ENCODE results near the gene GTSE1.

The GTSE1 gene

DNA sequence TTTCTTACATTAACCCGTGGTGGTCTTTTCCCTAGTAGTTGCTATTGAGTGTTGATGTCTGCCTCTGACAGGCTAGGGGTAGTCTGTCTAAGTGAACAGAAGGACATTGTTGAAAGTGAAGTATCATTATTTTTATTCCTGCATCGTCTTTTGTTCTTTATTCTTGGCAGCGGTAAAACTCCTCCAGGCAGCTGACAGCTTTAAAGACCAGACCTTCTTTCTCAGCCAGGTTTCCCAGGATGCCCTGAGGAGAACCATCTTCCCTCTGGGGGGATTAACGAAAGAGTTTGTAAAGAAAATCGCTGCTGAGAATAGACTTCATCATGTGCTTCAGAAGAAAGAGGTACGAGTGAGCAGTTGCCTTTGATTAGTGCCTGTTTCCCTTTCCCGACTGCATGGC, 53.5 kb downstream of the GTSE1 start:
- H3K27ac ChIP-seq = no peak overlapping the region
- no peak for DNase-seq (ENCODE audit: low read depth, low spot score)

DNA sequence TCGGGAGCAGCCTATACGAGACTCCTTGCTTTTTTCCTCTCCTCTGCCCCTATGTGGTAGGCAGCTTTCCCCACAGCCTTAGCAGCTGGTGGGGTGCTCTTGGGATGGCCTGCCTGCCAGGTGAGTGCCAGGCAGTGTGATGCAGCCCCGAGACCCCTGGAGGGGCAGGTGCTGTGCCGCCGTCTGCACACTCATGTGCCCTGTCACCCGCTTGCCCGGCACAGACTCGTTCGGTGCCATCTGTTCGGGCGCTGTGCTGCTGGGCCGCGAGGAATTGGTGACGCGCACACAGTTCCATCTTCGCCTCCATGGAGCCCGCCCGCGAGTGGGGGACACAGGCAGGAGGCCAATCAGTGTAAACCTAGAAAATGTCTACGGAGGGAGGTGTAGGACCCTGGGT, 54.0 kb downstream of the GTSE1 start:
- no peak for DNase-seq (ENCODE audit: low read depth, low spot score)
- H3K27ac ChIP-seq = no peak overlapping the region

DNA sequence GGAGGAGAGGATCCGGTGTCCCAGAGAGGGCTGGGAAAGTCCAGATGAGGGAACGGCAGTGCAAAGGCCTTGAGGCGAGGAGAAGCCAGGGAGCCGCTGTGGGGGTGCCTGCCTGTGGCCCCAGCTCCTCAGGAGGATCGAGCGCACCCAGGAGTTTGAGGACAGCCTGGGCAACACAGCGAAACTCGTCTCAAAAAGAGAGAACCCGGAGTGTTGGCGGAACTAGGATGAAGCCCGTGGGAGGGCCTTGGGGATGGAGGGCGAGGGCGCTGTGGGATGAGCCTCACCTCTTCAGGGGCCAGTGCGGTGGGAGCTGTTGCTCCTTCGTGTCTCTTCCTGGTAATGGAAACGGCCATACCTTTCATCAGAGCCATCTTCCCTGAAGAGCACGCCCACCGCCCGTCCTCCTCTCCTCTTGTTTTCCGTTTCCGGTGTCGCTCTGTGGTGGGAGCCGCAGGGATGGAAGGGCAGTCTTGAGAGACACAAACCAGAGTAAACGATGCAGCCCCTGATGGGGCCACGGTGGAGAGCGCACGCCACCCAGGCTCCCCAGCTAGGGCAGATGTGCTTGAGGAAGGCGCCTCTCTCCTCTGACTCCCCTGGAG, 54.6 kb downstream of the GTSE1 start:
- H3K27ac ChIP-seq = no peak overlapping the region
- DNase-seq (ENCODE audit: low read depth, low spot score) = no peak

DNA sequence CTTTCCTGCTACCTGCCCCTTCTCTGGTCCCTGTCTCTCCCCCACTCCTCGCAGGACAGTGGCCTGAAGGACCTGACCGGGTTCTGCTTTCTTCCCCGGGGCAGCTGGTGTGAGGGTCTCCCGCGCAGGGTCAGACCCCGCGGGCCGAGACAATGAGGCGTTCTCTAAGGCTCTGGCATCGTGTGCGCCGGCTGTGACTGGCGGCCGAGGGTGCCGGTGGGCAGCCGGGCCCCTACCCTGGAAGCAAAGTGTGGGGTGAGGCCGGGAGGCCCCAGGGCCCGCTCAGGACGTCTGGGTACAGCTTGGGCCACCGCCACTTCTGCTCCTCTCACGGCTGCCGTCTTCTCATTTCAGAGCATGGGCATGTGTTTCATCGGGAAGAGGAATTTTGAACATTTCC, 55.1 kb downstream of the GTSE1 start:
- H3K27ac ChIP-seq = no peak overlapping the region
- no peak for DNase-seq (ENCODE audit: low read depth, low spot score)

DNA sequence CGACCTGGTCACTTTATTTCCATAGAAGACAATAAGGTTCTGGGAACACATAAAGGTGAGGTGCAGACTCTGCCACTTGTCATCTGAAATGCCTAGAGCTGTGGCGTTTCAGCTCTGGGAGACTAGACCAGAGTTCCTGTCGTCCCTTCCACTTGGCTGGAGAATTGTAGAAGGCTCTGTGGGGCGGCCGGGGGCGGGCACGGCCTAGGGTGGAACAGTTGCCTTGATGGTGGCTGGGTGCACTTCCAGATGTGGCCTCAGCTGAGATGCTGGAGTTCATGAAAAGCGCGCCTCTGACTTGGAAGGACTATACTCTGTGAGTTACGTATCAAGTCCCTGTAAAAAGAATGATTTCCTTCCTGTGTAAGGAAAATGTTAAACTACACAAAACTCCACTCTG, 55.6 kb downstream of the GTSE1 start:
- peak overlapping the region; percentile 14 for H3K27ac ChIP-seq
- DNase-seq (ENCODE audit: low read depth, low spot score) = no peak

DNA sequence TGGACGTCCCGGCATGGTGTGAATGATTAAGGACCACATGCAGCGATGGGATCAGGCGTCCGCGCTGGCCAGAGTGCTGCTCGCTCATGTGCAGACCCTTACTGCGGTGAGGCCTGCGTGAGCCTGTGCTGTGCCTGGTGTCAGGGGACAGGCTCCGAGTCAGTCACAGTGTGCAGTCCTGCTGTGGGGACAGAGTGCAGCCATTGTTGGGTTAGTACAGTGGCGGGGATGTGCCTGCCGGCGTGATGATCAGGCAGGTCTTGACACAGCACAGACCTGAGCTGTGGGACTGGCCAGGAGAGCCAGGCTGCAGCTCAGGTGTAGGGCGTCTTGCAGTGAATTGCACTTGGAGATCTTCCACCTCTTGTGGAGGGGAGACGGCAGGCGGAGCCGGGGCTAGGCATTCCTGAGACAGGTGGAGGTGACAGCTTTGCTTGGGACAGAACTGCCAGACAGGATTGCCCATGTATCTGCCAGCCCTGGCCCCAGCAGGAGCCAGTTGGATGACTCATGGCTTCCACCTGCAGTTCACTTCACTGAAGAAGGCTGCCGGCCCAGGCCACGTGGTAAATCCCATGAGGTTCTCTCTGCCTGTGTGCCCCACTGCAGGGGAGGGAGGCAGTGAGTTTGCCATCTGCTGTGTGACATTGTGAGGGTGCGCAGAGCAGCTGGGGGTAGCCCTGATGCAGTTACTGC, 56.2 kb downstream of the GTSE1 start:
- DNase-seq (ENCODE audit: low read depth, low spot score) = peak; percentile 63
- peak overlapping the region; percentile 14 for H3K27ac ChIP-seq

DNA sequence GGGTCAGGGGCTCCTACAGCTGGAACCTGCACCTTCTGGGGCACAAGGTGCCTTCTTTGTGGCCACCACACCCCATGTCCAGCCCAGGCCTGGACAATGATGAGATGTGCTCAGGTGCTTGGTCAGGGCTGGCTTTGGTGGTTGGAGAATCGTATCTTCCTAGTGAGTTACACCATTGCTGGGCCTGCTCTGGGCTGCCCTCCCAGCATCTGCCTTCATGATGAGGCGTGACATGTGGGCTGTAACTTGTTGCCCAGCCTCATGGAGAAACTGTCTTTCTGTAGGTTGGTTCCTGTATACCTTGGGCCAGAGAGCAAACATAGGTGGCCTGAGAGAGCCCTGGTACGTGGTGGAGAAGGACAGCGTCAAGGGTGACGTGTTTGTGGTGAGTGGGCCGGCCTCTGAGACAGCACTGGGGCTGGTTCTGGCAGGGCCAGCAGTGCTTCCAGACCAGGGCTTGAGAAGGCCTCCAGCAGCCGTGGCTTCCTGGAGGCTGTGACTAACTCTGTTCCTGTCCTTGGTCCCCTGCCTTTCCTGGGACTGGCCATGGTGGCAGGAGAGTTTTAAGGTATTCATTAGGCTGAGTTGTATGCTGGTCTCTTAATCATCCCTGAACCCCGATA, 56.9 kb downstream of the GTSE1 start:
- DNase-seq (ENCODE audit: low read depth, low spot score) = no peak
- peak overlapping the region; percentile 14 for H3K27ac ChIP-seq

DNA sequence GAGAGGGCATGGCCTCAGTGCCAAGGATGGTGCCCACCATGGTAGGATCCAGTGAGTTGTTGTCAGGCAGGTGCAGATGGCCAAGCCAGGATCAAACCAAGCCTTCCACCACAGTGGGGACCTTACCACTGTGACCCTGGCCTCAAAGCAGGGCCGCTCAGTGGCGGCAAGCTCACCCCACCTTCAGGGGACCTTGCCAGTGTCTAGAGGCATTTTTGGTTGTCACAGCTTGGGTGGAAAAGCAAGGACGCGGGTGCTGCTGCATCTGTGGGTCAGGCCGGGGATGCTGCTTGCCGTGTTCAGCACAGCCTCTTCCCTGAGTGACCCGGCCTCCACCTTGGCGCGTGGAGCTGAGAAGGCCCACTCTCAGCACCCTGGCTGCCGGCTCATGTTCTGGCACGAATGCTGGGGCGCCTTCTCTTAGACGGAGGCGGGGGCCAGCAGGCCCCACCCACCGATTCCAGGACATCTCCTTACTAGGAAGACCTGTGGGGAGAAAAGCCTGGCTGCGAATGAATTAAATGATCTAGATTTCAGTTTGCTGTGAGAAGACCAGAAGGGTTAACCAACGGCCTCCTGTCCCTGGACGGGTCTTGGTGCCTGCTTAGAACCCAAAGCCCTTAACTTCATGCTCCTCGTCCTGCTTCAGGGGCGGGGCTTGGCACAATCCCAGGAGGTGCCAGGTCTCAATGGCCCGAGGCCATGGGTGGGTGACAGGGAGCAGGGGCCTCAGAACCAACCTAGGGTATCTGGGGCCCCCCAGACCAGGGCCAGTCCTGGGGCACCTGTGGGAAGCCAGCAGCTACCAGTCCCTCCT, 57.7 kb downstream of the GTSE1 start:
- DNase-seq (ENCODE audit: low read depth, low spot score) = no peak
- H3K27ac ChIP-seq = no peak overlapping the region

DNA sequence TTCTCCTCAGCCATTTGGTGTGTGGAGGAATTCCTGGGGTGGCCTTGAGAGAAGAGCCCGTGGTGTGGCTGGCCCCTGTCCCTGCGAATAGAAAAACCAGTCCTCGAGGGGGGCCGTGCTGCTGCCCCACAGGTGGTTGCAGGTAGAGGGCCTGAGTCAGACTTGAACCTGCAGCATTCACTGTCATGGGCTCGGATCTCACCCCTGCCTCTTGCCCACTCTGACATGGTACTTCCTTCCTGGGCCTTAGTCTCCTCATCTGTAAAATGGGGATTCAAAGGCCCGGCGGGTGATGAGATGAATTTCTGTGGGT, 58.3 kb downstream of the GTSE1 start:
- no peak for DNase-seq (ENCODE audit: low read depth, low spot score)
- no peak overlapping the region for H3K27ac ChIP-seq

DNA sequence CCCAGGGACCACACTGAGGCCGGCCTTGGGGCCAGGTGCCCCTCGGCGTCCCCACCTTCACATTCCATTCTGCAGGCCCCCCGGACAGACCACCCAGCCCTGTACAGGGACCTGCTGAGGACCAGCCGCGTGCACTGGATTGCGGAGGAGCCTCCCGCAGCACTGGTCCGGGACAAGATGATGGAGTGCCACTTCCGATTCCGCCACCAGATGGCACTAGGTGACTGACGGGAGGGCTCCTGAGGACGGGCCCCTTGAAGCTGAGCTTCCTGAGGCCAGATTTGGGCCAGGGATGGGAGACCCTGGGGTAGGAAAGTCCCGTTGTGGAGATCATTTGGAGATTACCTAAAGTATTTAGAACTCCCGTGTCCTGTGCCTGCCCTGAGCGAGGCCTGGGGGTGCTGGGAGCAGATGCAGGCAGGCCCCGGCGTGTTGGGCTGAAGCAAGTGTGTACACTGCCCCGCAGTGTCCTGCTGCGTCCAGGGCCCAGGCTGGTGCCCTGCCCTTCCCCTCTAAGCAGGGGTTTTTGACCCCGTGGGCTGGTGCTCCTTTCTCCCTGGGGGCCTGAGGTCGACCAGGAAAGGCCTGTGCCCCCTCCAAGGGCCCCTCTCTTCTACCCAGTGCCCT, 58.8 kb downstream of the GTSE1 start:
- H3K27ac ChIP-seq = peak overlapping the region; percentile 8
- no peak for DNase-seq (ENCODE audit: low read depth, low spot score)

DNA sequence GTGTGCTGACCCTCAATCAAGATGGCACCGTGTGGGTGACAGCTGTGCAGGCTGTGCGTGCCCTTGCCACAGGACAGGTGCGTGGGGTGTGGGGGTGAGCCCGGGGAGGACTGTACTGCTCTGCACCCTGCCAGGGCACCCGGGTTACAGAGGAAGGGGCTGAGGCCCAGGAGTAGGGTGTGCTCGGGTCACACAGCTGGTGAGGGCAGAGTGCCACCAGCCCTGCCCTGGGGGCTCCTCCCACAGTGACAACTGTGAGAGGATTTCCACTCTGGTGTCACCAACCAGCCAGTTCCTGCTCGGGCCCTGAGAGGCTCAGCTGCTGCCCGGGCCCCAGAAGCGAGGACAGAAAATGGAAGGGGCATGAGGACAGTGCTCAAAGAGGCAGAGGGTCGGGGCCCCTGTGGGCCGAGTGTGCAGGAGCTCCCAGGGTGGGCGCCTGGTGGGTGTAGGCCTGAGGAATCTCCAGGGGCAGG, 59.4 kb downstream of the GTSE1 start:
- peak overlapping the region; percentile 8 for H3K27ac ChIP-seq
- DNase-seq (ENCODE audit: low read depth, low spot score) = no peak

DNA sequence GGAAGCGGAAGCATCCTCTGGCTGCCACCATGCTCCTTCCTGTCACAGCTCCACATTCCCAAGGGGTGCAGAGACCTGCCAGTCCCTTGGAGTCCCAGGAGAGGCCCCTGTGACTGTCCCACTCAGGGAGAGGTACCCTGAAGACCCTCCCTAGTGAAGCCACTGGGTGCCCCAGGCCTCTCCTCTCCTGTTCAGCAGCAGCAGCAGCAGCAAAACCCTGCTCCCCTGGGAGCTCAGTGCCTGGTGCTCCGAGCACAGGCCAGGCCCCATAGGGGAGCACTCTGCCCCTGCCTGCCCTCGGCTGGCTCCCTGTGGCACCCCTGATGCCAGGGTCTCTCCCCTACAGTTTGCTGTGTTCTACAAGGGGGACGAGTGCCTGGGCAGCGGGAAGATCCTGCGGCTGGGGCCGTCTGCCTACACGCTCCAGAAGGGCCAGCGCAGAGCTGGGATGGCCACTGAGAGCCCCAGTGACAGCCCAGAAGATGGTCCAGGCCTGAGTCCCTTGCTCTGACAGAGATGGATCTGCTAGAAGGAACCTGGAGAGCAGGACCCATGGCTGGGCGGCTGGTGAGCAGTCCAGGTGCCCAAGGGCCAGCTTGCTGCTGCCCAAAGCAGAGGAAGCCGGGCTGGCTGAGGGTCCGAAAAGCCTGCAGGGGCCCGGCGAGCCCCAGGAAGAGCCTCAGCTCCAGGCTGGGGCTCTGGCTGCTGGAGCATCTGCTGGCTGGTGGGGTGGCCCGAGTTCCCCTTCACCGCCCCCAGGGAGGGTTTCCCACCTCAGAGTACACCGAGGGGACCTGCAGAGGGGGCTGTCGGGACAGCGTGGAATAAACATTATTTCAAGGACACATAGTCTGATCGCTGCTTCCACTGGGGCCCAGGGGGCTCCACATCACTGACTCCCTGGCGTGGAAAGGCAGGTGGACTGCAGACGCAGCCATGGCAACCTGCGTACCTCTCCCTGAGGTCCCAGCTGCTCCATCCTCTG, 60.1 kb downstream of the GTSE1 start:
- H3K27ac ChIP-seq = no peak overlapping the region
- no peak for DNase-seq (ENCODE audit: low read depth, low spot score)

DNA sequence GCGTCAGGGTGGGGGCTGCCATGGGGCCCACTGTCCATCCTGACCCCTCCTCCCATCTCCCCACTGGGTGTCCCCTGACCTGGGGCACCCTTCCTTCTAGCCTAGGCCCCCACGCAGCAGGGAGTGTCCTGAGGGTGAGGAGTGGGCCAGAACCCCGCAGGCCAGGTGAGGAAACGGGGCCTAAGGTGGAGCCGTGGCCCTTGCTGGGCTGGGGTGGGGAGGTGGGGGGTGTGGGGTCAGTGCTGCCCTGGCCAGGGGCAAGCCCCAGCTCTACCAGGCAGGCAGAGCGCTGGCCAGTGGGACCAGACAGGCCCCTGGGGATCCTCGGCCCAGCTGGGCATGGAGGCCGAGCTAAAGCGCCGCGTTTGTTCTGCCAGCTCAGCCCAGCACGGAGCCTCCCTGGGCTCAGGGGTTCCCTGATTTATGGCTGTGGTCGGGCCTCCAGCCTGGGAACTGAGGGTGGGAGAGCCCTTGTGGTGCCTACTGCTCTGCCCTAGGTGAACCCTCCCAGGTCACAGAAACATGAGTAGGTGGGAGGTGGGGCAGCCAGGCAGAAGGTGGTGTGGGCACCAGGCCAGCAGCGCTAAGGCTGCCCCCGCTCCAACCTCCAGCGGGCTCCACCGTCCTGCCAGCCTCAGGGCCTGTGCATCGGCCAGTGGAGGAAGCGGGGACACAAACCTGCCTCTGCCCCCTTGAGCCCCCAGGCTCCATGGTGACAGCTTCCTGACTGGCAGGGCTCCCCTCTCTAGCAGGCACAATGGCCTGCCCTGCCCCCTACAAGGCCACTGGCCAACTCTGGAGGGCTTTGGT, 61.2 kb downstream of the GTSE1 start:
- H3K27ac ChIP-seq = no peak overlapping the region
- no peak for DNase-seq (ENCODE audit: low read depth, low spot score)

DNA sequence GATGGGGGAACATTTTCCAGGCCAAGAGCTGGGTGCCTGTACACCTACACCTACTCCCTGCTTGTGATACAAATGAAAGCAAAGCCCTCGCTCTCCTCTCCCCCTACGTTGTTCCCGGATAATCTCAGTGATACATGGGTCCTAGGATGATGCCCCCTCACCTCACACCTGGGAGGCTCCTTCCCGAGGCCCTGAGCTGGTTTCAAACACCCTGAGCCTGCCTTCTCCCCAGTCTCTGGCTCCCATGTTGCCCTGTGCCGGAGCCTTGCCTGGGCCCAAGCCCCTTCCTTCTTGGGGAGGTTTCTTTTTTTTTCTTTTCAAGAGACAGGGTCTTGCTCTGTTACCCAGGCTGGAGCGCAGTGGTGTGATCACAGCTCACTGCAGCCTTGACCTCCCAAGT, 62.1 kb downstream of the GTSE1 start:
- DNase-seq (ENCODE audit: low read depth, low spot score) = no peak
- no peak overlapping the region for H3K27ac ChIP-seq

DNA sequence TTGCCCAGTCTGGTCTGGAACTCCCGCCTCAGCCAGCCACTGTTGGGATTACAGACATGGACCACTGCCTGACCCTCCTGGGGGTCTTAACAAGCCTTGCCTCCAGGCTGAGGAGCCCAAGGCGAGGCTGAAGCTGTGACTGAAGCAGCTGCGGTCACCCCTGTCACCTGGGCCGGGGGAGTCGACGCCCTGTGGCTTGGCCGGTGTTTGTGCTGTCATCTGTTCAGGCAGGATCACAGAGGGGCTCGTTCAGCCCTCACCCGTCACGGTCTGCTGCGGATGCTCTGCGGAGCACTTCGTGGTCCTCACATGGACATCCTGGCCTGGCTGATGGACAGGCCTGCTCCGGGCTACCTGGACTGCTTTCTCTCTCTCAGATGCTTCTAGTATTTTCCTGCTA, 62.7 kb downstream of the GTSE1 start:
- DNase-seq (ENCODE audit: low read depth, low spot score) = no peak

DNA sequence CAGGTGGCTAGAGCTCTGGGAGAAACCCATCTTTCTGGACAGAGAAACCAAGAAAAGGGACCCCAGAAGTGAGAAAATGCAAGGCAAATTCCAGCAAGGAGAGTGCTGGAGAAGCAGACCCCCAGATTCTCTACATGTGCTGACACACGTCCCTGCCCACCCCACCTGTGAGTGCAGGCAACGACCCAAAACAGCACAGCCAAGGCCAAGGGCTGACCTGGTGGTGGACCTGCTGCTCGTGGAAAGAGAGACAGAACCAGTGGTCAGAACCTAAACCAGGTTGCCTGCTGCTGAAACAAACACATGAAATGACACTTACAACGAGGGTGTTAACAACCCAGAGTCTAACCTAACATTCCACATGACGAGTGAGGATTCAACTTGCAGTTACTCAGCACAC, 63.4 kb downstream of the GTSE1 start:
- H3K27ac ChIP-seq = no peak overlapping the region

More for the DNA sequence above, 62.7 kb downstream of the GTSE1 start:
- no peak overlapping the region for H3K27ac ChIP-seq

DNA sequence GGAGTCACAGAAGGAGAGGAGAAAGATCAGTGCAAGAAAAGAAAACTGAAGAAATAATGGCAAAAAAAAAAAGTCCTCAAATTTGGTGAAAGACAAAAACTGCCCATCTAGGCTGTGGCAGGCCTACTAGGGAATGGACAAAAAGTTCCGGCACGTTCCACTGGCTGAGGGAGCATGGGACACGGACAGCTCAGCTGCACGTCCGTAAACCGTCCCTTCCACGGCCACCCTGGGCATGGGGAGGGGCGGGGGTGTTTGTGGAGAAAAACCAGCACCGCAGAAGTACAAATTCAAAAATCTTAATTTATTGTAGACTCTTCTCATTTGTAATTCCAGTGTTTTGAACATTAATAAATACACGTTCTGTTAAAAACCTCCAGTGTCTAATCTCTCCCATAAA, 64.2 kb downstream of the GTSE1 start:
- no peak for DNase-seq (ENCODE audit: low read depth, low spot score)
- no peak overlapping the region for H3K27ac ChIP-seq

More for the DNA sequence above, 63.4 kb downstream of the GTSE1 start:
- no peak for DNase-seq (ENCODE audit: low read depth, low spot score)

DNA sequence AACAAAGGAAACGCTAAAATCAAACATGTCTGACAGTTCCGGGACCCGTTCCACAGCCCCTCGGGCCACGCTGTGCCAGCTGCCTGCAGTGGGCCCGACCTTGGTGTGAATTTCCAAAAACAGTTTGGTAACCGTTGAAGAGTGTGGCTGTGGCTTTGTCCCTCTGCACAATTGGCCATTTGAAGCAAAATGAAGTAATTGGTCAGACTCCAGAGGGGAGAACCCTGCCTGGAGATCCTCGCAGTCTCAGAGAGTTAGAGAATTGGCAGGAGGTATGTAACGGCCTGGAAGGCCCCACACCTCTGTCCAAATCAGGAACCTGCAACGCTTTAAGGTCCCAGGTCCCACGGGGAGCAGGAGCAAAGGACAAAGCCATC, 65.1 kb downstream of the GTSE1 start:
- no peak overlapping the region for H3K27ac ChIP-seq
- no peak for DNase-seq (ENCODE audit: low read depth, low spot score)
